Activated CD8-positive, alpha-beta memory T cell treated with anti-CD3 and anti-CD28 coated beads for 36 hours (primary cell): ENCODE data around the gene CUL3. TPM values are rescaled to one million over a fixed set of nuclear protein-coding genes. Genes with fewer than 3 reads are reported as not detected.
"Not testable (repeated sequence)": the region's sequence is repeated elsewhere in the genome, so short reads cannot be mapped to it uniquely, and the experiment has no call there.

Experiments
- CTCF ChIA-PET: fragments of 350-600 bp; sonication (Branson Sonifier 250); formaldehyde crosslinking; loops from one replicate; lab custom pipeline; 2021; ENCODE audit warnings: antibody characterized with exemption; lab: Charles Lee
- POLR2A ChIA-PET: fragments of 350-600 bp; sonication (Branson Sonifier 250); formaldehyde crosslinking; loops from one replicate; lab custom pipeline; 2021; ENCODE audit warnings: antibody characterized with exemption; lab: Charles Lee
- total RNA-seq, 2 experiments: library from RNA; stranded (reverse); gene quantifications; one replicate each; pipeline ENCODE4 v1.2.3, GENCODE V29; 2021

The CUL3 gene
- total RNA-seq, 2 experiments from 2014 or later = 89.6 to 93.7 TPM

DNA sequence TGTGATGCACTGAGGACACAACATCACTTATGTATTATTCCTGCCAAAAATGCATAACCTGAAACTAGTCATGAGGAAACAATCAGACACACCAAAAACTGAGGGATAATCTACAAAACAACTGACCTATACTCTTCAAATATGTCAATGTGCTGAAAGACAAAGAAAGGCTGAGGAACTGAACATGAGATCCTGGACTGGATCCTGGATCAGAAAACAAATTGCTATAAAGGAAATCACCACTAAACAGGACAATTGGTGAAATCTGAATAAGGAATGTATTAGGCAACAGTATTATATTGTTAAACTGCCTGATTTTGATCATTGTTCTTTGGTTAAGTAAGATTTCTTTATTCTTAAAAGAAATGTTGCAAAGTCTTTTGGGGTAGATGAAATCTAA, 28.8 kb downstream of the CUL3 start:
- CTCF ChIA-PET = no interaction called here
- POLR2A ChIA-PET = no interaction called here

DNA sequence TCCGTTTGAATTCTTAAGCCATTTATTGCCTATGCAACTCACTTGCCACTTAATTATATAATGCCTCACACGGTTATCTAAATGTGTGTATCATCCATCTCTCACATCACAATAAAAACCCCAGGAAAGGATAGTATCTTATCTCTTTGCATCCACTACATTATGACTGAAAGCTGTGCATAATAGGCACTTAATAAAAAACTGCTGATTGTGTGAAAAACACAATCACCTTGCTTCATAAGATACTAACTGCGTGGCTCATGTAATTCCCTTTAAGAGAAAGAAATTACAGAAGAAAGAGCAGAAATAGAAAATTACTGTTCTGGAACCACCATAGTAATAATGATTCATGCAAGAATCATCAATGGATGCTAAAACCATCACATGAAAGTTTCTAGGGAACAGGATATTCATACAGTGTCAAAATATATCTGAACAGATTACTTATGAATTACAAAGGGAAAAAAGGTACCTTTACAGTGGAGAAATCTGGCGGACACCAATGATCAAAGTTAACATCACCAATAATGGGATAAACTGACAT, 29.3 kb downstream of the CUL3 start:
- POLR2A ChIA-PET = no interaction called here
- CTCF ChIA-PET = no interaction called here

DNA sequence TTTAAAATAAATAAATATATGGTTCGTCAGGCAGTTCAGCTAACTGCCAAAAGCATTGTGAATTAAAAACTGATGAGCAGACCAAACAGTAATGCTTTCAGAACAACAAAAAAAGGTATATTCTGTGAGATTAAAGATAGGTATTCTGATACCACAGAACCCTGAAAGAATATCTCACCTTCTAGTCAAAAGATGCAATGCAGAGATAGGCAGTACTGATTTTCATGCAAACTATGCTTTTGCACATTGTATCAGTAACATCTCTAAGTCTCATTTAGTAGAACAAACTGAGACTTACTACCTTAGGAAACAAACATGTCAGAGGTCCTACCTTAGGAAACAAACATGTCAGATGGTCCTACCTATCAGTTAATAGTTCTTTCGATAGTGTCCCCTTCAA, 32.4 kb downstream of the CUL3 start:
- ChIA-PET POLR2A (no interaction called here), CTCF (no interaction called here)

DNA sequence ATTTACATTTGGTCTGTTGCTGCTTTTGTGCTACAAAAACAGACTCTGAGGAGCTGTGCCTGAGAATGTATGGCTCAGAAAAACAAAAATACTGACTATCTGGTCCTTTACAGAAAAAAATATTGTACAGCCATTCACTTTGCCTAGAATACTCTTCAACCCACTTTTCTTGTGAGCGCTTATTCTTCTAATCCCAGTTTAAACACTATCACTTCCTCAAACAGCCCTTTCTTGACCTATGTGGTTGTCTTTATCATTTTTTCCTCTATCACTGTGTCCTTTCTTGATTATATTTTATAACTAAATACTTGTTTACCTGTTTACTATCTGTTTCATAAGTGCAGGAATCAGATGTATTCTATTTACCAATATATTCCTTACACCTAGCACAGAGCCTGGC, 33.5 kb downstream of the CUL3 start:
- CTCF ChIA-PET = no interaction called here
- POLR2A ChIA-PET = no interaction called here

DNA sequence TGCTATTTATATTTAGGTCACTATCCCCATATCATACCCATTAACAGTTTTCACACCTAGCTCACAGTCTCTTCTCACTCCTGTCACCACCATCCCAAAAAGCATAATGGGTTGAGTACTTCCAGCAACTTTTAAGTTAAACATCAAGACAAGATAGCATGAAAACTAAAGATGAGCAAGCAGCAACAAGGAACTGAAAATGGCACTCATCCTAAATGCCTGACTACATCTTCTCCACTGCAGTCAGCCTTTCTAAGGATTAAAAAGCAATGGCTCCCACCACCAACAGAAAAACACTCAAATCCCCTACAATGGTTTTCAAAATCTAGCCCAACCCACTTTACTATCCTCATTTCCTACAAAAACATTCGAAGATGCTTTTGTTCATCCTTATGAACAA, 38.2 kb downstream of the CUL3 start:
- POLR2A ChIA-PET = no interaction called here
- CTCF ChIA-PET = no interaction called here

DNA sequence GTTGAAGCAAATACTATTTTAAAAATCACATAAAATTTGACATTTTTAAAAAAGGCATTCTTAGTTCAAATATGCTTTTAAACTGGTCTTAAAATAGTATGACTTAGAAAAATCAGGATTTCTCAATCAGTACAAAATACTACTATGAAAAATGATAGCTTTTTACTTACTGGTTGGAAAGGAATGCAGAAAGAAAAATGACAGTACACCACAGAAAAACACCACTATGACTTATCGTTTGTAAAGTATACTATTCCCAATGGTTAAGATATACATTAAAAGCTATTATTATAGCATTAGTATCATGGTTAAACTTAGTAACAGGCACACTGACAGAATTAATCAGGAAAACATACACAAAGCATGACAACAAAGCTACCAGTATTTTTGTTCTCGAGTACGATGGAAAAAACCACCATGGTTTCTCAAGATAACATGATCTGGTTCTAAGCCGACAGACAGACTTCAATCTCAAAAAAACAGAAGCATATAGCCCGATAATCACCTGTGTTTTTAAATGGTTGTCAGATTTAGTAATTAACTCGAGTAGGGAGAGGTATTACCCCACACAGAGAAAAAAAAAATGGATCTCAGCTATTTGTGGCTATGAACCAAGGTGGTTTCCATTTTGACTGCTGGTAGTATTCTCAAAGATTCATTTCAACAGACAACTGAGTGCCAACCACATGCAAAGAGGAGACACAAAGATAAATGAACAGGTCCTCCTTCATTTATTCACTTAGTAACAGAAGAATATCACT, 39.1 kb downstream of the CUL3 start:
- POLR2A ChIA-PET = no interaction called here
- CTCF ChIA-PET = interaction anchor here (0.5 kb wide), 1 partner anchor 115 kb away, joined by 5 read pairs; no protein-coding TSS in a partner anchor

DNA sequence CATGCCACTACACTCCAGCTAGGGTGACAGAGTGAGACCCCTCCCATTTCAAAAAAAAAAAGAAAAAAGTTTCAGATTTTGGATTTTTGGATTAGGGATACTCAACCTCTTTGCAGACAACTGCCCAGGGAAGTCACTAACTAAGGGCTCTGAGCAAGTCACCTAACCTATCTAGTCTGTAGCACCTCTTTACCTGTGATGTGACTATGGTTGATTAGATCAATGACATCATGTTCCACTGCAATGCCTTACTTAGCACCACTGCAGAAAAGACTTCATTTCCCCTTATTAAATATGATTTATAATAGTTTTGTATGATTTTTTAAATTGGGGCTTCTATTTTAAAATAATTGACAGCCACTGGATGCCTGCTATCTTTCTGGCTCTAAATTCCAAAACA, 41.2 kb downstream of the CUL3 start:
- POLR2A ChIA-PET = no interaction called here

DNA sequence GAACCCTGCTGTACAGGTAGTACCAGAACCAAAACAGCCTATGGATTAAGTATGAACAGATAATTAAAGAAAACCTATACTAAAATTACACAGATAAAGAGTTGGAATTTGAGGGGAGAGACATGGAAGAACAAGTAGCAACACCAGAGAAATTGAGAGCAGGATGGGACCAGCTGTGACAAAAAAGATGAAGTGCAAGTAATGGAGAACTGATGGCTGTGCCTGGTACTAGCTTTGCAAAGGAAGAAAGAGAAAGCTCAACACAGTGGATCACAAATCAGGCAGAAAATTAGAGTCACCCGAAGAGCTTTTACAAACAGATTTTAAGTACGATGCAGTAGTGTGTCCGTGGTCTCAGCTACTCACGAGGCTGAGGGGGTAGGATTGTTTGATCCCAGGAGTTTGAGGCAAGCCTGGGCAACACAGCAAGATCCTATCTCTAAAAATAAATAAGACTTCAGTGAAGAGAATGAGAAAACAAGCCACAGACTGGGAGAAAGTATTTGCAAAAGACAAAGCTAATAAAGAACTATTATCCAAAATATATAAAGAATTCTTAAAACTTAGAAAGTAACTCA, 46.5 kb downstream of the CUL3 start:
- ChIA-PET CTCF (no interaction called here), POLR2A (no interaction called here)

More for the DNA sequence above, 41.2 kb downstream of the CUL3 start:
- CTCF ChIA-PET = no interaction called here

DNA sequence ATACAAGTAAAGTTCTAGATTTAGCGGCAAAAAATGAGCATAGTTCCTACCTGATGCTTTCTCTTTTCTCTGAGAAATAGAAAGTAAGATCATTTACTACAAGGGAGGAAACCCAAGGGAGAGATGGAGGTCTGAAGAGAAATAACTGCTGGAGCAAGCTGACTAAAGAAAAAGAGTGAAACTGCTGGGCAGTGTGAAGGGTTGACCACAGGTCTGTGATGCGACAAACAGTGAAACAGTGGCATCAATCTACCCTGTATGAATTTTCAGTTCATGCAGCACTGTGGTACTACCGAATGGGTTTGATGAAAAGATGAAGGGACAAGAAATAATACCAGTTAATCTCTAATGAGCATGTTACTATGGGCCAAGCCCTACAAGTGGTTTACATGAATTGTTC, 52.2 kb downstream of the CUL3 start:
- ChIA-PET CTCF (no interaction called here), POLR2A (interaction anchor here (0.6 kb wide), 1 partner anchor 538 kb away, joined by 7 read pairs; no protein-coding TSS in a partner anchor)

DNA sequence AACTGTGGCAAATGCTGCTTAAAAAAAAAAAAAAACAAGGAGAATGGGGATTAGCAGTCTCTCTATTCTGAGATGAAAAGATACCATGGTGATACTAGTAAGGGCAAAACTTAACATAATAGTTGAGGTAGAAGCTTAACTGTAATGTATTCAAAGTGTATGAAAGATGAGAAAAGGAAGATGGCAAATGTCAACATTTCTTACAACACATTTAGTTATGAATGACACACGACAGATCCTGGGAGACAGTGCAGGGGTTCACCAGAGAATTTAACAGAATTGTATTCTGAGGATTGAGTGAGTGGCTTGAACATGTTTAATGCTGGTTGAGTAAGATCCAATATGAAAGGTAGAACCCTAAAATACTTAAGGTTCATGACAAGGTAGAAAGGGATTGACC, 52.7 kb downstream of the CUL3 start:
- ChIA-PET CTCF (interaction anchor here (0.8 to 1.3 kb wide), 2 partner anchors 11 to 461 kb away, joined by 3 read pairs; no protein-coding TSS in a partner anchor), POLR2A (interaction anchor here (0.6 kb wide), 1 partner anchor 538 kb away, joined by 7 read pairs; no protein-coding TSS in a partner anchor)

DNA sequence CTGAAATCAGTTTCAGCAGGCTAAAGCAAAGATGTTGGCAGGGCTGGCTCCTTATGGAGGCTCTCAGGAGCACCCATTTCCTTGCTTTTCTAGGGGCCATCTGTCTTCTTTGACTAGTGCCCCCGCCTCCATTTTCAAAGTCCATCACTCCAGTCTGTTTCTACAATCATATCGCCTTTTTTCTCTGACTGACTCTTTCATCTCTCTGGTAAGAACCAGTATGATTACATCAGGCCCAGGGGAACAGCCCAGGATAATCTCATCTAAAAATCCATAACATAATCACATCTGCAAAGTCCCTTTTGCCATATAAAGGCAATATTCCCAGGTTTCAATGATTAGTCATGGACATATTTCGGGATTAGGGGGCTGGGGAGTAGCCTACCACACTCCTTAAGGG, 57.0 kb downstream of the CUL3 start:
- POLR2A ChIA-PET = no interaction called here
- CTCF ChIA-PET = no interaction called here

DNA sequence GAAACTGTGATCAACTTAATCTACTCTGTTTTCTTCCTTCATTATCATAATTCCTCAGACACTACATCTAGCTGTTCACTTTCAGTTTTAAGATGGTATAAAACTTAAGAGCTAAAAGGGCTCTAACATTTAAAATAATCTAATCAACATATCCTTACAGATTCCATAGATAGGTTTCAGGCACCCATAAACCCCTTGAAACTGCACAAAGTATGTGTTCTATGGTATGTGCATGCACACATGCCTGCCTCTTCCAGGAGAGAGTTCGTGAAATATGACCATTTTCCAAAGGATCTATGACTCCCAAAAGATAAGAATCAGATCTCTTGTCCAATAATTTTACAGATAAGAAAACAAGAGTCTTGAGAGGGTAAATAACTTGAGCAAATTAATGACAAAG, 59.4 kb downstream of the CUL3 start:
- POLR2A ChIA-PET = no interaction called here
- CTCF ChIA-PET = no interaction called here

DNA sequence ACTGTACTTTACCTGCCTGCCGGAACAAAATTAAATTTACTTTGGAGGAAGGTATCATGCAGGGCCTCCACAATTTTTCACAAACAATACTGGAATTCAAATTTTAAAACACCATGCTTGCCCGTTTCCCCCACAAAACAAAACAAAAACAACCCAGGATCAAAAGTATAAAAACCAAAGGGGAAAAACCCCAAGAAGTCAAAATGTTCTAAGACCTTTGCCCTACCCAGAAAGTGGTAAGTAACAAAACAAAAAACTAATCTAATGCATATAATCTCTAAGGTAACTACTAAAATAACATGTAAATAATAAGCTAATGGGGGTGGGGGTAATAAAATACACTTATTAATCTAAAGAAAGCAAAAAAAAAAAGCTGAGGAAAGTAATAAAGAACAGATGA, 60.5 kb downstream of the CUL3 start:
- ChIA-PET CTCF (no interaction called here), POLR2A (no interaction called here)

DNA sequence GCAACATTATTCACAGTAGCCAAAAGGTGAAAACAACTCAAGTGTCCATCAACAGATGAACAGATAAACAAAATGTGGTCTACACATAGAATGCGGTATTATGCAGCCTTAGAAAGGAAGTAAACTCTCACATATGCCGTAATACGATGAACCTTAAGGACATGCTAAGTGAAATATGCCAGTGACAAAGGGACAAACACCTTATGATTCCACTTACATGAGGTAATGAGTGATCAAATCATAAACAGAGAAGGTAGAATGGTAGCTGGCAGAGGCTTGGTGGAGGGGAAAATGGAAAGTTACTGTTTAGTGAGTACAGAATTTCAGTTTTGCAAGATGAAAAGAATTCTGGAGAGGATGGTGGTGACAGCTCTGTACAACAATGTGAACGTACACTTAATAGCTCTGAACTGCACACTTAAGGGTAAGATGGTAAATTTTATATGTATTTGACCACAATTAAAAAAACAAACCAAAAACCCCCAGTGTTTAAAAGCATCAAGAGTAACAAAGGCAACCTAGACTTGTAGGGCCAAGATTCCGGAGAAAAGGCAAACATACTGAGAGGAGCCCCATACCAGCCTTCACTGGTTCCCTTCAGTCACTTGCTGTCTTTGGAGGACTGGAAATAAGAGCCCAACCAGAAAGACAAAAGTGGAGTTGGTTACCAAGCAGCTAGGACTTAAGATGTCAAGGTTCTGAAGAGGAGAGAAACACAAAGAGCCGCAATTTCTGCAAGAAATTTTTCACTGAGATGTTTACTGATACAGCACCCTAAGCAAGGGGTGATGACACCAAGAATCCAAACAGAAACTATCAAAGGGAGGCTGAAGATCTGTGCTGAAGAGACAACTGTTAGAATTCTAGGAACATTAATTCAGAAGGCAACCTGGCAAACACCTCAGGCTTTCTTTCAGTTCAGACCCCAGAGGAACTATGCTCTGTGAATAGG, 61.3 kb downstream of the CUL3 start:
- POLR2A ChIA-PET = no interaction called here
- CTCF ChIA-PET = no interaction called here

DNA sequence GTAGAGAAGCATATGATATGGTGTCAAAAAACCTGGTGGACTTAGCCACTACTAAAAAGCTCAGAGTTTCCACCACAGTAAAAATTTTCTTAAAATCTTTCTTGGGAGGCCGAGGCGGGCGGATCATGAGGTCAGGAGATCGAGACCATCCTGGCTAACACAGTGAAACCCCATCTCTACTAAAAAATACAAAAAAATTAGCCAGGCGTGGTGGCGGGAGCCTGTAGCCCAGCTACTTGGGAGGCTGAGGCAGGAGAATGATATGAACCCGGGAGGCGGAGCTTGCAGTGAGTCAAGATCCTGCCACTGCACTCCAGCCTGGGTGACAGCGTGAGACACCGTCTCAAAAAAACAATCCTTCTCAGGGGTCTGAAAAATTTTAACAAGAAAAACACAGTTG, 62.7 kb downstream of the CUL3 start:
- POLR2A ChIA-PET = not testable (repeated sequence)
- CTCF ChIA-PET = interaction anchor here (1.1 kb wide), 1 partner anchor 9 kb away, joined by 3 read pairs; no protein-coding TSS in a partner anchor

DNA sequence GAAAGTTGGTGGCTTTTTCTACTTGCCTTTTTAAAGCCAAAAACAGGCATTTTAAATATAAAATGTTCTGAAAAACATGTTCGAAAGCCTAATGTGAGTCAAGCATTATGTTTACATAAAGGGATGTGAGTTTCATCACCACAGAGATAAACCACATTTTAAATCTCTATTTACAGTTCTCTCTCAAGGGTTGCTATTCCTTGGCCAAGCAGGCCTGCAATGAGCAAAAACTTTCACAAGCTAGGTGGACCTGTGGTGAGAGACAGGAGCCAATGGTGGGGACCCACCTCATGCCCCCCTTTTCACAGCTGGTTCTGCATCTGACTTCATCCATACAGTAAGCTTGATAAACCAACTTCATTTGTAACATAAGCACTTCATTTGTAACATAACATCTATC, 65.1 kb downstream of the CUL3 start:
- CTCF ChIA-PET = interaction anchor here (0.6 to 1.3 kb wide), 3 partner anchors 9 to 402 kb away, joined by 3 to 4 read pairs (median 3); no protein-coding TSS in a partner anchor
- POLR2A ChIA-PET = interaction anchor here (1.6 kb wide), 1 partner anchor 65 kb away, joined by 5 read pairs; the partner anchor contains the start of gene CUL3

DNA sequence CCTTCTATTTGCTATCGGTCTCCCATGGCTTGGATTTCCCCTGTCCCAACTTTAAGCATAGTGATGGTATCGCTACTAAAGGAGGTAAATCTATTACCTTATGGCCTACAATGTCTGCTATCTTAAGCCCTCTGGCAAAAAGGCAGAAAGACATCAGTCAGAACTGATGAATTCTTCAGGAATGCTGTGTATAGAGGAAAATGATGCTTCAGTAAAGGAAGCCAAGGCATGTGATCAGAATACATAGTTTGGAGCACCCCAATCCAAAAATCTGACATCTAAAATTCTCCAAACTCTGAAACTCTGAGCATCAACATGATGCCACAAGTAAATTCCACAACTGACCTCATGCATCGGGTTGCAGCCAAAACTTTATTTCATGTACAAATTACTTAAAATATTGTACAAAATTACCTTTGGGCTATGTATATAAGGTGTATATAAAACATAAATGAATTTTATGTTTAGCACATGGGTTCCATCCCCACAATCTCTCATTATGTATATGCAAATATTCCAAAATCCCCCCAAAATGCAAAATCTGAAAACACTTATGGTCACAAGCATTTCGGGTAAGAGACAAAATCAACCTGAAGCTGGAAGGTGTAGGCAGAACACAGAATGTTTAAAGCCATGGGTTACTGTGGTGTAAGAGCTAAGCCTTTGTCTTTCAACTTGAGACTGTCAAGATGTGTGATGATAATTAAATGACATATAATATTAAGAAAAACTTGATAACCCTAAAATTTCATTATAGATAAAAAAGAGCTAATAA, 66.2 kb downstream of the CUL3 start:
- ChIA-PET POLR2A (interaction anchor here (1.6 kb wide), 1 partner anchor 66 kb away, joined by 5 read pairs; the partner anchor contains the start of gene CUL3), CTCF (interaction anchor here (1.3 kb wide), 1 partner anchor 131 kb away, joined by 3 read pairs; no protein-coding TSS in a partner anchor)

DNA sequence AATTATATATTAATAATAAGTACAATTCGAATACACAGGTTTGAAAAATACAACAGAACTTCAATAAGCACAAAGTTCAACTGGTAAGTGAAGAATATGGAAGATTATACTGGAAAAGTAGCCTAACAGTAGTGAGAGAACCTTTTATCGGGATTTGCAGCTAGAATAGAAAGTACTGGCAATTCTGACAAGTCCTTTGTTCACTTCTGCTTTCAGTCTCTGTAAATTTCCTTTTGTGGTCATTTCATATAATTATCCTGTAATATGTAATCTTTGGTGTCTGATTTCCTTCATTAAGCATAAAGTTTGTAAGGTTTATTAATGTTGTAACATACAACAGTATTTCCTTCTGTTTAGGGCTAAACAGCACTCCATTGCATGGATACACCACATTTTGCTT, 67.2 kb downstream of the CUL3 start:
- ChIA-PET POLR2A (no interaction called here), CTCF (interaction anchor here (0.9 kb wide), 1 partner anchor 69 kb away, joined by 5 read pairs; no protein-coding TSS in a partner anchor)
